Testis (tissue), 3 donors: Measurements from ENCODE around the gene DCT. TPM values are rescaled to one million over a fixed set of nuclear protein-coding genes. Genes with fewer than 3 reads are reported as not detected.

Experiments used
- DNase-seq: peaks from one replicate; pipeline ENCODE4 v3.0.0-alpha.2; 2019
- H3K27ac ChIP-seq, 2 donors: fragments of 200-600 bp; sonication (generic); one replicate each; pipeline ENCODE4 v1.5.1; 2019
- H3K27me3 ChIP-seq: fragments of 200-600 bp; sonication (generic); one replicate; pipeline ENCODE4 v1.5.1; 2019
- H3K36me3 ChIP-seq: fragments of 200-600 bp; sonication (generic); one replicate; pipeline ENCODE4 v1.5.1; 2017; ENCODE audit warnings: low read depth; ENCODE audit errors: missing control alignments
- H3K4me1 ChIP-seq: fragments of 200-600 bp; sonication (generic); one replicate; pipeline ENCODE4 v1.5.1; 2019
- H3K4me3 ChIP-seq, 2 donors: fragments of 200-600 bp; sonication (generic); one replicate each; pipeline ENCODE4 v1.5.1; 2017 to 2019
- H3K9me3 ChIP-seq: fragments of 200-600 bp; sonication (generic); one replicate; pipeline ENCODE4 v1.5.1; 2017
- CTCF ChIP-seq, 3 experiments: fragments of 450-650 bp in 2 of 3; fragments of 200-600 bp in 1 of 3; sonication (generic) in 1 of 3; IDR thresholded peaks; one replicate each; pipeline ENCODE4 v1.5.1; 2016 to 2019; ENCODE audit warnings: antibody characterized with exemption in 3 of 3, mild to moderate bottlenecking in 2 of 3, moderate library complexity in 1 of 3
- POLR2A ChIP-seq: fragments of 450-650 bp; IDR thresholded peaks from one replicate; pipeline ENCODE4 v1.6.1; 2017; ENCODE audit warnings: antibody characterized with exemption, mild to moderate bottlenecking, moderate library complexity
- WGBS, 2 donors: methylation state at CpG; one replicate each; pipeline ENCODE4 v1.1.5; 2018; 5-methylcytosine and 5-hydroxymethylcytosine counted together
- intact Hi-C: fragments of 100-400 bp; cut with DNase I; formaldehyde crosslinking; loops from one replicate; pipeline ENCODE4 v1.15.1; 2023; ENCODE audit warnings: low total_unique reads
- polyA plus RNA-seq: library from polyadenylated mRNA; stranded (reverse); fragments of 350-450 nt; fragmentation: Illumina TruSeq; extraction: RNeasy Lipid Tissue Mini Kit (QIAGEN cat#74804); gene quantifications from one replicate; pipeline ENCODE4 v1.2.3, GENCODE V29; 2014; ENCODE audit warnings: low read depth, low replicate concordance; ENCODE audit not compliant: insufficient read depth
- total RNA-seq, 2 donors: library from RNA; depleted of rRNA; stranded (reverse); fragments of >200 nt; gene quantifications; one replicate each; pipeline ENCODE4 v1.2.3, GENCODE V29; 2016

Gene DCT
- total and polyA plus RNA-seq, 3 donors from 2014 or later = 2.1 to 2.9 (median 2.7) TPM

GRCh38 chr13:94412870-94413597, 66.4 kb downstream of the DCT start:
- no peaks in the 10 kb centered on the region for H3K4me1 ChIP-seq
- WGBS, 2 donors = 75 to 76% methylated on average over 3 of the region's 3 CpGs
- H3K27ac ChIP-seq = no peak overlapping the region
- intact Hi-C loops = no loop called here
- H3K4me3 ChIP-seq = no peak overlapping the region
- H3K27me3 ChIP-seq = no peaks in the 10 kb centered on the region
- no peak for DNase-seq
- H3K36me3 ChIP-seq = no peaks in the 10 kb centered on the region
- H3K9me3 ChIP-seq = no peaks in the 10 kb centered on the region
- TF ChIP-seq CTCF (IDR thresholded peaks at IDR 0.05) (no peak), POLR2A (no peak)

- H3K4me1 ChIP-seq = no peaks in the 10 kb centered on the region
- no peaks in the 10 kb centered on the region for H3K9me3 ChIP-seq
- no peak for TF ChIP-seq POLR2A
- TF ChIP-seq CTCF (IDR thresholded peaks at IDR 0.05) = no peak
- H3K36me3 ChIP-seq = no peaks in the 10 kb centered on the region
- WGBS, 2 donors = 62 to 82% methylated on average over 3 of the region's 3 CpGs
- no peak overlapping the region for H3K27ac ChIP-seq
- no peak for DNase-seq
- no peak overlapping the region for H3K4me3 ChIP-seq
- intact Hi-C loops = no loop called here
- no peaks in the 10 kb centered on the region for H3K27me3 ChIP-seq
These were observed 67.7 kb downstream of the DCT start for GRCh38 chr13:94411747-94412146.

GRCh38 chr13:94408314-94409036, 71.0 kb downstream of the DCT start:
- intact Hi-C loops = no loop called here
- H3K27ac ChIP-seq = no peak overlapping the region
- no peaks in the 10 kb centered on the region for H3K9me3 ChIP-seq
- no peaks in the 10 kb centered on the region for H3K36me3 ChIP-seq
- no peaks in the 10 kb centered on the region for H3K4me1 ChIP-seq
- H3K27me3 ChIP-seq = no peaks in the 10 kb centered on the region
- DNase-seq = no peak
- 73 to 78% methylated on average over 7 of the region's 7 CpGs for WGBS, 2 donors
- TF ChIP-seq POLR2A (no peak), CTCF (IDR thresholded peaks at IDR 0.05) (no peak)
- H3K4me3 ChIP-seq = peak overlapping the region in 1 of 2 donors; percentile 31

- Histone ChIP-seq H3K4me3 (no peak overlapping the region), H3K4me1 (no peaks in the 10 kb centered on the region), H3K9me3 (no peaks in the 10 kb centered on the region), H3K36me3 (no peaks in the 10 kb centered on the region), H3K27me3 (no peaks in the 10 kb centered on the region), H3K27ac (no peak overlapping the region)
- intact Hi-C loops = no loop called here
- no peak for TF ChIP-seq CTCF (IDR thresholded peaks at IDR 0.05)
- no peak for TF ChIP-seq POLR2A
- DNase-seq = no peak
- 88 to 89% methylated on average over 4 of the region's 4 CpGs for WGBS, 2 donors
These were observed 78.6 kb downstream of the DCT start for GRCh38 chr13:94400874-94401273.
